HFF-Myc (cell line): ENCODE measurements around the gene ZC3H7B.

Source experiments
- DNase-seq: peaks from one replicate; pipeline ENCODE4 v3.0.0-alpha.2; 2011; ENCODE audit warnings: low read depth; ENCODE audit errors: extremely low read depth
- H3K4me3 ChIP-seq: replicated peaks from 2 replicates; pipeline ENCODE4 v1.5.1; 2011; ENCODE audit warnings: low read depth, mild to moderate bottlenecking, control low read depth, low read length
- CTCF ChIP-seq: IDR thresholded peaks from 2 replicates; pipeline ENCODE4 v1.5.1; 2012; ENCODE audit warnings: mild to moderate bottlenecking, low read depth, low read length, control low read depth; ENCODE audit errors: missing control alignments

Gene ZC3H7B

GRCh38 chr22:41260871-41261270, 40.5 kb upstream of the ZC3H7B start:
- TF ChIP-seq CTCF = no peak
- no peak for DNase-seq
- no peak overlapping the region for H3K4me3 ChIP-seq

GRCh38 chr22:41261541-41262249, 39.6 kb upstream of the ZC3H7B start:
- no peak for DNase-seq
- no peak overlapping the region for H3K4me3 ChIP-seq
- no peak for TF ChIP-seq CTCF

GRCh38 chr22:41262250-41262765, 39.0 kb upstream of the ZC3H7B start:
- H3K4me3 ChIP-seq = no peak overlapping the region
- no peak for TF ChIP-seq CTCF
- DNase-seq = no peak

GRCh38 chr22:41263704-41264103, 37.6 kb upstream of the ZC3H7B start:
- no peak for TF ChIP-seq CTCF
- no peak for DNase-seq
- no peak overlapping the region for H3K4me3 ChIP-seq

GRCh38 chr22:41264408-41264941, 36.9 kb upstream of the ZC3H7B start:
- no peak for TF ChIP-seq CTCF
- DNase-seq = no peak
- no peak overlapping the region for H3K4me3 ChIP-seq

GRCh38 chr22:41267958-41268357, 33.4 kb upstream of the ZC3H7B start:
- no peak for DNase-seq
- H3K4me3 ChIP-seq = no peak overlapping the region
- no peak for TF ChIP-seq CTCF
